DMS53 treated with DMSO at 0.1 percent for 48 hours (cell line): ENCODE measurements around the gene TP53TG5.
A peak's percentile ranks its signal among the peaks of the same experiment; 100 is the strongest.

Experiments
- DNase-seq: peaks from one replicate; lab custom pipeline; 2025; ENCODE audit not compliant: unreplicated experiment; lab: John Stamatoyannopoulos, UW

The TP53TG5 gene

GRCh38 chr20:45328451-45328850 lies 49.7 kb downstream of the TP53TG5 start:
- peak; percentile 29 for DNase-seq

GRCh38 chr20:45325371-45325770 lies 52.8 kb downstream of the TP53TG5 start:
- DNase-seq: no peak

GRCh38 chr20:45323731-45324130 lies 54.4 kb downstream of the TP53TG5 start:
- no peak for DNase-seq

- peak; percentile 66 for DNase-seq
Measured at GRCh38 chr20:45322952-45323383, 55.2 kb downstream of the TP53TG5 start.
